Measurements from ENCODE around the gene GRN. TPM values are rescaled to one million over a fixed set of nuclear protein-coding genes. Genes with fewer than 3 reads are reported as not detected.
"Not testable (repeated sequence)": the region's sequence is repeated elsewhere in the genome, so short reads cannot be mapped to it uniquely, and the experiment has no call there.

GRN gene
- total RNA-seq, 4 donors from 2014 or later: 159 to 223 (median 188) TPM

GRCh38 chr17:44362949-44363612 is 18.0 kb downstream of the GRN start:
- 0% methylated on average over 22 to 23 of the region's 45 CpGs for WGBS, 2 donors
- Histone ChIP-seq H3K4me3 (peak overlapping the region; percentile 51 to 74 (median 62)), H3K36me3 (no peaks in the 10 kb centered on the region), H3K4me1 (peaks cover 0 to 38% (median 17%) of the 10 kb centered on the region in 4 donors), H3K27me3 (peaks cover 0 to 12% of the 10 kb centered on the region in 2 donors), H3K27ac (peak overlapping the region; percentile 28 to 66 (median 33)), H3K9me3 (no peaks in the 10 kb centered on the region)
- DNase-seq (ENCODE audit: low spot score in 2 of 2): no peak
- TF ChIP-seq EP300 (IDR thresholded peaks at IDR 0.05) (no peak), POLR2A (IDR thresholded peaks at IDR 0.05) (no peak), CTCF (IDR thresholded peaks at IDR 0.05) (no peak)

GRCh38 chr17:44363613-44364159 is 18.6 kb downstream of the GRN start, which contains the start of gene FAM171A2:
FAM171A2 (minus strand) TSS chr17:44363853; CDS start chr17:44363714, 139 bp downstream.
- H3K27ac ChIP-seq: peak within 1 kb of the TSS; percentile 28 to 66 (median 33)

GRCh38 chr17:44365051-44365450 is 19.9 kb downstream of the GRN start:
- Histone ChIP-seq H3K4me1 (peaks cover 0 to 38% (median 17%) of the 10 kb centered on the region in 4 donors), H3K27me3 (peaks cover 0 to 13% of the 10 kb centered on the region in 2 donors)
- H3K9me3 ChIP-seq; DNase-seq (ENCODE audit: low spot score in 2 of 2); H3K27ac ChIP-seq; H3K36me3 ChIP-seq; H3K4me3 ChIP-seq: not testable (repeated sequence)
- WGBS, 2 donors: 87% methylated on average over 5 of the region's 5 CpGs

More at GRCh38 chr17:44363613-44364159, 18.6 kb downstream of the GRN start, which contains the start of gene FAM171A2:
- no peaks in the 10 kb centered on the region for H3K9me3 ChIP-seq
- 0% methylated on average over 13 to 43 of the region's 63 CpGs for WGBS, 2 donors
- no peak for TF ChIP-seq POLR2A (IDR thresholded peaks at IDR 0.05)
- peak; percentile 70 to 94 (median 91) for TF ChIP-seq CTCF (IDR thresholded peaks at IDR 0.05)
- H3K27me3 ChIP-seq: peaks cover 0 to 12% of the 10 kb centered on the region in 2 donors
- H3K4me3 ChIP-seq: peak within 1 kb of the TSS; percentile 51 to 74 (median 62)
- no peak for DNase-seq (ENCODE audit: low spot score in 2 of 2)
- H3K4me1 ChIP-seq: peaks cover 0 to 38% (median 17%) of the 10 kb centered on the region in 4 donors
- no peaks in the 10 kb centered on the region for H3K36me3 ChIP-seq

- Histone ChIP-seq H3K27ac (no peak overlapping the region), H3K4me1 (peaks cover 0 to 16% (median 9%) of the 10 kb centered on the region in 4 donors), H3K27me3 (peaks cover 0 to 32% of the 10 kb centered on the region in 2 donors), H3K9me3 (no peaks in the 10 kb centered on the region), H3K4me3 (no peak overlapping the region), H3K36me3 (no peaks in the 10 kb centered on the region)
- WGBS, 2 donors: 71 to 74% methylated on average over 7 of the region's 7 CpGs
- DNase-seq (ENCODE audit: low spot score in 2 of 2): no peak
- no peak for TF ChIP-seq POLR2A (IDR thresholded peaks at IDR 0.05)
- TF ChIP-seq EP300 (IDR thresholded peaks at IDR 0.05): no peak
- no peak for TF ChIP-seq CTCF (IDR thresholded peaks at IDR 0.05)
Measured at GRCh38 chr17:44367231-44367979, 22.3 kb downstream of the GRN start.

- H3K9me3 ChIP-seq, H3K27ac ChIP-seq: not testable (repeated sequence)
- 92% methylated on average over 17 to 35 of the region's 42 CpGs for whole genome bisulfite sequencing, 2 donors
Measured at GRCh38 chr17:44368391-44369243, 23.5 kb downstream of the GRN start.

GRCh38 chr17:44369414-44370023 is 24.4 kb downstream of the GRN start:
- not testable (repeated sequence) for H3K4me1 ChIP-seq; H3K9me3 ChIP-seq; H3K36me3 ChIP-seq; H3K27ac ChIP-seq; DNase-seq (ENCODE audit: low spot score in 2 of 2); H3K4me3 ChIP-seq
- WGBS, 2 donors: 29 to 35% methylated on average over 17 of the region's 17 CpGs
- peaks cover 0 to 28% of the 10 kb centered on the region in 2 donors for H3K27me3 ChIP-seq

More at GRCh38 chr17:44368391-44369243, 23.5 kb downstream of the GRN start:
- peaks cover 0 to 28% of the 10 kb centered on the region in 2 donors for H3K27me3 ChIP-seq
- not testable (repeated sequence) for H3K36me3 ChIP-seq; H3K4me1 ChIP-seq; H3K4me3 ChIP-seq; DNase-seq (ENCODE audit: low spot score in 2 of 2)
